K562 (cell line): Measurements from ENCODE around the gene CASKIN2. TPM values are rescaled to one million over a fixed set of nuclear protein-coding genes. Genes with fewer than 3 reads are reported as not detected.

Experiments
- AFF1 ChIP-seq, 2 experiments: fragments of 450-650 bp; IDR thresholded peaks; 2 replicates each; pipeline ENCODE4 v1.6.1; 2018; ENCODE audit warnings: mild to moderate bottlenecking in 2 of 2, low read depth in 1 of 2; ENCODE audit not compliant: partially characterized antibody in 2 of 2
- ATF3 ChIP-seq, 2 experiments: fragments of 450-650 bp in 1 of 2; sonication (generic) in 1 of 2; formaldehyde crosslinking in 1 of 2; IDR thresholded peaks in 1 of 2; conservative IDR thresholded peaks in 1 of 2; 2 replicates each; pipeline versions ENCODE4 v1.6.1 to v1.8.1; 2016 to 2023; ENCODE audit warnings: mild to moderate bottlenecking in 2 of 2, moderate library complexity in 2 of 2, inconsistent platforms in 1 of 2, missing genetic modification reagents in 1 of 2
- BMI1 ChIP-seq: fragments of 150-350 bp; IDR thresholded peaks from 2 replicates; pipeline ENCODE4 v1.6.1; 2014; ENCODE audit warnings: low read length
- COPS2 ChIP-seq: fragments of 450-650 bp; conservative IDR thresholded peaks from 2 replicates; pipeline ENCODE4 v1.6.1; 2016; ENCODE audit warnings: mild to moderate bottlenecking, moderate library complexity
- E2F3 ChIP-seq: fragments of 250-450 bp; sonication (Bioruptor Pico); IDR thresholded peaks from 2 replicates; pipeline ENCODE4 v1.4.0; 2020; ENCODE audit warnings: mild to moderate bottlenecking
- E2F6 ChIP-seq, 2 experiments: IDR thresholded peaks; 2 replicates each; pipeline ENCODE4 v1.6.1; 2011; ENCODE audit warnings: borderline replicate concordance in 1 of 2, control low read depth in 1 of 2, low read depth in 1 of 2, low read length in 1 of 2, mild to moderate bottlenecking in 1 of 2, mixed read lengths in 1 of 2, moderate library complexity in 1 of 2; ENCODE audit not compliant: insufficient read depth in 1 of 2, insufficient read length in 1 of 2, poor library complexity in 1 of 2, severe bottlenecking in 1 of 2; ENCODE audit errors: extremely low read depth in 1 of 2
- ETS1 ChIP-seq: conservative IDR thresholded peaks from 2 replicates; pipeline ENCODE4 v1.6.1; 2011; ENCODE audit warnings: low read depth, mild to moderate bottlenecking, low read length; ENCODE audit not compliant: control insufficient read depth
- FUS ChIP-seq: fragments of 200-400 bp; formaldehyde crosslinking; optimal IDR thresholded peaks from 2 replicates; pipeline ENCODE3; 2017; ENCODE audit warnings: low read depth, low read length
- HCFC1 ChIP-seq: IDR thresholded peaks from 2 replicates; pipeline ENCODE4 v1.6.1; 2012; ENCODE audit warnings: low read depth, low read length, improper control_type of control experiment
- HMG20A ChIP-seq: fragments of 450-650 bp; formaldehyde crosslinking; conservative IDR thresholded peaks from 2 replicates; pipeline ENCODE4 v1.4.0; 2020; ENCODE audit warnings: mild to moderate bottlenecking, mixed read lengths
- KDM1A ChIP-seq, 2 experiments: fragments of 450-650 bp; IDR thresholded peaks; 2 replicates each; pipeline ENCODE4 v1.6.1; 2016; ENCODE audit warnings: mild to moderate bottlenecking in 2 of 2
- KDM2B ChIP-seq: fragments of 250-450 bp; sonication (Bioruptor Pico); IDR thresholded peaks from 2 replicates; pipeline ENCODE4 v1.8.0; 2021; ENCODE audit warnings: mild to moderate bottlenecking, moderate library complexity
- KDM5B ChIP-seq: fragments of 200-600 bp; sonication (generic); IDR thresholded peaks from 2 replicates; pipeline ENCODE4 v1.6.1; 2012; ENCODE audit warnings: low read depth, mild to moderate bottlenecking, moderate library complexity, low read length, control low read depth, inconsistent platforms; ENCODE audit not compliant: insufficient replicate concordance
- MCM5 ChIP-seq: fragments of 450-650 bp; IDR thresholded peaks from 2 replicates; pipeline ENCODE4 v1.6.1; 2016; ENCODE audit warnings: low read depth
- NFATC3 ChIP-seq: fragments of 450-650 bp; IDR thresholded peaks from 2 replicates; pipeline ENCODE4 v1.6.1; 2017; ENCODE audit warnings: mild to moderate bottlenecking
- NFRKB ChIP-seq: fragments of 450-650 bp; IDR thresholded peaks from 2 replicates; pipeline ENCODE4 v1.6.1; 2016; ENCODE audit warnings: low read depth
- NFYB ChIP-seq: IDR thresholded peaks from 2 replicates; pipeline ENCODE4 v1.6.1; 2011; ENCODE audit warnings: mild to moderate bottlenecking, moderate library complexity; ENCODE audit not compliant: insufficient read length; ENCODE audit errors: extremely low read depth
- SNIP1 ChIP-seq: fragments of 450-650 bp; IDR thresholded peaks from 2 replicates; pipeline ENCODE4 v1.7.1; 2017; ENCODE audit warnings: low read depth, mild to moderate bottlenecking
- SOX6 ChIP-seq: fragments of 450-650 bp; IDR thresholded peaks from 2 replicates; pipeline ENCODE4 v1.6.1; 2014; ENCODE audit warnings: mild to moderate bottlenecking
- ZNF354B ChIP-seq: fragments of 250-450 bp; sonication (Bioruptor Pico); IDR thresholded peaks from 2 replicates; pipeline ENCODE4 v1.4.0; 2020
- ZNF668 ChIP-seq: fragments of 250-450 bp; sonication (Bioruptor Pico); IDR thresholded peaks from 2 replicates; pipeline ENCODE4 v1.8.0; 2022; ENCODE audit warnings: mild to moderate bottlenecking, inconsistent platforms
- ZNF79 ChIP-seq: fragments of 250-450 bp; sonication (Bioruptor Pico); IDR thresholded peaks from 2 replicates; pipeline ENCODE4 v1.4.0; 2020; ENCODE audit warnings: low read depth, mild to moderate bottlenecking, moderate library complexity
- polyA plus RNA-seq, 8 experiments: library from polyadenylated mRNA; depleted of rRNA in 4 of 8; stranded (reverse) in 5 of 8; unstranded in 3 of 8; fragments of >200 nt; fragmentation: Nextera tagmentation in 2 of 8; fragmentation: Illumina TruSeq in 1 of 8; extraction: Ambion mirVana in 2 of 8; extraction: Trizol in 1 of 8; gene quantifications; 2 replicates each; pipeline versions ENCODE4 v1.2.1 to v1.2.3, GENCODE V29; 2011 to 2014; ENCODE audit warnings: inconsistent platforms in 1 of 8, missing spikeins in 1 of 8
- total RNA-seq, 7 experiments: library from RNA; depleted of rRNA in 6 of 7; stranded (reverse); fragments of >200 nt in 6 of 7; fragmentation: Illumina TruSeq in 2 of 7; extraction: Trizol in 2 of 7; gene quantifications; 2 replicates each; pipeline versions ENCODE4 v1.2.1 to v1.2.3, GENCODE V29; 2011 to 2021; ENCODE audit warnings: low replicate concordance in 1 of 7

Gene CASKIN2
- total and polyA plus RNA-seq, 9 of the 15 experiments (the other 6 are each of a cell fraction or from before 2014, with no cell fraction given), result 0.01 to 12.2 (median 2.1) TPM

- peak; percentile 82; the same call in 1 of the 2 replicates for TF ChIP-seq ETS1
- TF ChIP-seq AFF1 (IDR thresholded peaks at IDR 0.05; ENCODE audit: low read depth in 1 of 2, partially characterized antibody in 2 of 2), result peak in 1 of 2 experiments; percentile 95
- TF ChIP-seq FUS, result no peak
- no peak; the same call in none of the 2 replicates for TF ChIP-seq E2F3 (CRISPR knock-in tag)
- peak; percentile 77 to 82 for TF ChIP-seq E2F6 (IDR thresholded peaks at IDR 0.05; ENCODE audit: borderline replicate concordance in 1 of 2, extremely low read depth in 1 of 2, insufficient read depth in 1 of 2, insufficient read length in 1 of 2, low read depth in 1 of 2, low read length in 1 of 2, poor library complexity in 1 of 2, severe bottlenecking in 1 of 2)
- no peak for TF ChIP-seq BMI1
- TF ChIP-seq KDM5B, result no peak
- no peak for TF ChIP-seq NFYB
- no peak for TF ChIP-seq ZNF668 (CRISPR knock-in tag)
- no peak for TF ChIP-seq COPS2
- TF ChIP-seq ZNF354B, result no peak
- no peak for TF ChIP-seq KDM2B (CRISPR knock-in tag)
- TF ChIP-seq MCM5, result no peak
- TF ChIP-seq ZNF79 (CRISPR knock-in tag), result no peak
- TF ChIP-seq ATF3 (IDR thresholded peaks at IDR 0.05), result no peak
- no peak for TF ChIP-seq ATF3 (CRISPR knock-in tag; conservative IDR thresholded peaks at IDR 0.05)
- TF ChIP-seq NFRKB, result no peak
- no peak for TF ChIP-seq HMG20A (CRISPR knock-in tag)
- peak; percentile 52 for TF ChIP-seq HCFC1
- no peak for TF ChIP-seq SNIP1
- no peak for TF ChIP-seq SOX6
- TF ChIP-seq KDM1A (IDR thresholded peaks at IDR 0.05), result no peak
- no peak for TF ChIP-seq NFATC3
Observed at GRCh38 chr17:75515496-75516254, at the start of gene CASKIN2 (continued).
